SU-DHL-6 (cell line): ENCODE results near the gene CLEC16A.

Experiments used
- EZH2phosphoT487 ChIP-seq: fragments of 200-600 bp; sonication (generic), shearing (Covaris generic); conservative IDR thresholded peaks from 2 replicates; pipeline ENCODE4 v1.6.1; 2018; ENCODE audit warnings: mild to moderate bottlenecking, antibody characterized with exemption, low read length, moderate library complexity, mixed read lengths
- TF ChIP-seq, protein P1 (sequence below): fragments of 200-600 bp; sonication (generic); IDR thresholded peaks from one replicate; pipeline ENCODE4 v1.5.1; 2017; ENCODE audit warnings: antibody characterized with exemption, mild to moderate bottlenecking, low read length, moderate library complexity; ENCODE audit not compliant: insufficient read depth, poor library complexity, severe bottlenecking

DNA sequence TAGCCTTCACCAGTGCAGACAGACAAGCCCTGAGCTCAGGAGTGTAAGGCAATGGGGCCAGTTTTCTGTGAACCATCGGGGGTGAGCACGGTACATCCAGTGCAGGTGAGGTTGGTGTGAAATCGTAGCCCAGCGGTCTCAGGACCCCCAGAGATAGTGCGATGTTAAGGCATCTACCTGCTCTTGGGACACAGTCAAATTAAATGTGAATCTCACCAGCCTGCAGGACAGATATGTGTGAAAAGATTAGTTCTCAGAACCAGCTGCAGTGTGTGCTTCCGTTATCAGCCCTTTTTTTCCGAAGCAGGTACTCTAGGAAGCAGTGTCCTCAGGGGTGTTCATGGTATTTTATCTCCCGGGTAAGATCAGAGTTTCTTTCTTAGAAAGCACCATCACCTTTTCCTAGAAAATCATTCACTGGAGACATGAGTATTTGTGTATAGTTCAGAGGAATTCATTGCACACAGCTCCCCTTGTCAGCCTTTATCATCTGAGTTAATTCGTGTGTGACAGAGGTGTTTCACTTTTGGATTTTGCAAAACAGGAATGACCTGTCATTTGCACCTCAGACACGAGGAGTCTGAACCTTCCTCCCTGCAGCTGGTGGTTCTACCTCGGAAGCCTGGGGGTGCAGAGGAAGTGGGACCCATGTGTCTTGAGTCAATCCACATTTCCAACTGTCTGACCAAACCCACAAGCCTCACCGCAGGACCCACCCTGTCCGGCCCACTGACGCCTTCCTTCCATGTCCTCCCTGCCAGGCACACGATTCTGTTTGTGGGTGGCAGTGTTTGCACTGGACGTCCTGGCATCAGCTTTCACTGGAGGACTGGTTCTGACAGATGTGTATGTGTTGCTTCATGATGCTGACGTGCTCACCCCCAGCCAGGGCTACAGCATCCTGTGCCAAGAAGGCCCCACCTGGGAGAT lies 107.8 kb downstream of the CLEC16A start:
- TF ChIP-seq, protein P1, sequence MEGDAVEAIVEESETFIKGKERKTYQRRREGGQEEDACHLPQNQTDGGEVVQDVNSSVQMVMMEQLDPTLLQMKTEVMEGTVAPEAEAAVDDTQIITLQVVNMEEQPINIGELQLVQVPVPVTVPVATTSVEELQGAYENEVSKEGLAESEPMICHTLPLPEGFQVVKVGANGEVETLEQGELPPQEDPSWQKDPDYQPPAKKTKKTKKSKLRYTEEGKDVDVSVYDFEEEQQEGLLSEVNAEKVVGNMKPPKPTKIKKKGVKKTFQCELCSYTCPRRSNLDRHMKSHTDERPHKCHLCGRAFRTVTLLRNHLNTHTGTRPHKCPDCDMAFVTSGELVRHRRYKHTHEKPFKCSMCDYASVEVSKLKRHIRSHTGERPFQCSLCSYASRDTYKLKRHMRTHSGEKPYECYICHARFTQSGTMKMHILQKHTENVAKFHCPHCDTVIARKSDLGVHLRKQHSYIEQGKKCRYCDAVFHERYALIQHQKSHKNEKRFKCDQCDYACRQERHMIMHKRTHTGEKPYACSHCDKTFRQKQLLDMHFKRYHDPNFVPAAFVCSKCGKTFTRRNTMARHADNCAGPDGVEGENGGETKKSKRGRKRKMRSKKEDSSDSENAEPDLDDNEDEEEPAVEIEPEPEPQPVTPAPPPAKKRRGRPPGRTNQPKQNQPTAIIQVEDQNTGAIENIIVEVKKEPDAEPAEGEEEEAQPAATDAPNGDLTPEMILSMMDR = no peak
- no peak for TF ChIP-seq EZH2phosphoT487
